NCI-H146 treated with DMSO at 0.1 percent for 48 hours (cell line): ENCODE measurements around the gene NDUFB10.

Experiments used
- DNase-seq: peaks from one replicate; lab custom pipeline; 2025; ENCODE audit not compliant: unreplicated experiment; lab: John Stamatoyannopoulos, UW

The NDUFB10 gene

GRCh38 chr16:1982013-1982433 is 22.7 kb downstream of the NDUFB10 start:
- DNase-seq = no peak

- DNase-seq = no peak
These were observed 23.7 kb downstream of the NDUFB10 start for GRCh38 chr16:1982991-1983543.

GRCh38 chr16:1983544-1984346 is 24.4 kb downstream of the NDUFB10 start, which contains the start of gene GFER:
Gene GFER, plus strand, starts transcription at chr16:1984193. Its CDS starts 26 bp downstream, at chr16:1984219.
- DNase-seq = peak; percentile 83

GRCh38 chr16:1984347-1985225 is 25.2 kb downstream of the NDUFB10 start:
- no peak for DNase-seq

- no peak for DNase-seq
These were observed 26.3 kb downstream of the NDUFB10 start for GRCh38 chr16:1985466-1986150.

- DNase-seq = no peak
These were observed 27.9 kb downstream of the NDUFB10 start for GRCh38 chr16:1987198-1987597.

GRCh38 chr16:1989209-1990100 is 30.1 kb downstream of the NDUFB10 start, which contains the start of gene SYNGR3:
Gene SYNGR3, plus strand, starts transcription at chr16:1989970. Its CDS starts 133 bp downstream, at chr16:1990103.
- DNase-seq = peak; percentile 46

- DNase-seq = no peak
These were observed 30.7 kb downstream of the NDUFB10 start for GRCh38 chr16:1990101-1990350.

GRCh38 chr16:1990351-1991134 is 31.2 kb downstream of the NDUFB10 start:
- DNase-seq = peak; percentile 39

GRCh38 chr16:1991135-1991551 is 31.8 kb downstream of the NDUFB10 start:
- no peak for DNase-seq

- no peak for DNase-seq
These were observed 32.2 kb downstream of the NDUFB10 start for GRCh38 chr16:1991588-1991947.

GRCh38 chr16:1991948-1992703 is 32.8 kb downstream of the NDUFB10 start:
- DNase-seq = no peak

- no peak for DNase-seq
These were observed 33.5 kb downstream of the NDUFB10 start for GRCh38 chr16:1992704-1993317.

GRCh38 chr16:1993731-1994131 is 34.4 kb downstream of the NDUFB10 start:
- DNase-seq = no peak

GRCh38 chr16:1997494-1998359 is 38.4 kb downstream of the NDUFB10 start:
- DNase-seq = no peak

GRCh38 chr16:1998360-1998835 is 39.1 kb downstream of the NDUFB10 start:
- no peak for DNase-seq
